GM12873 (cell line): ENCODE data around the gene TRAFD1.

ENCODE experiments used
- TF ChIP-seq, protein P1 (sequence below): IDR thresholded peaks from 2 replicates; pipeline ENCODE4 v1.5.1; 2012; ENCODE audit warnings: low read depth, mild to moderate bottlenecking, moderate library complexity, low read length, control low read depth; ENCODE audit not compliant: insufficient read depth; ENCODE audit errors: missing control alignments

The TRAFD1 gene

DNA sequence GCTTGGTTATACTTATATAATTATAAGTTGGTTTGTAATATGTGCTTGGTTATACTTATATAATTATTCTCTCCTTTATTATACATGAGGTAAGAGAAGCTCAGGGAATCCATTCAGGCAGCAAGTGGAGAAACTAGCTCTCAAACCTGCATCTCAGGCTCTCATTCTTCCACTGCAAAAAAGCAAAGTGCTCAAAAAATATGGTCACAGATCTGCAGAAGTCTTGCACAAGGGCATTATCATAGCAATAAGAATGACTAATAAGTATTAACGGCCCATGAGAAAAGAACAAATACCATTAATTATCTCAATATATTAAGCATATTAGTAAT is 476 bp upstream of the TRAFD1 start:
- TF ChIP-seq, protein P1, sequence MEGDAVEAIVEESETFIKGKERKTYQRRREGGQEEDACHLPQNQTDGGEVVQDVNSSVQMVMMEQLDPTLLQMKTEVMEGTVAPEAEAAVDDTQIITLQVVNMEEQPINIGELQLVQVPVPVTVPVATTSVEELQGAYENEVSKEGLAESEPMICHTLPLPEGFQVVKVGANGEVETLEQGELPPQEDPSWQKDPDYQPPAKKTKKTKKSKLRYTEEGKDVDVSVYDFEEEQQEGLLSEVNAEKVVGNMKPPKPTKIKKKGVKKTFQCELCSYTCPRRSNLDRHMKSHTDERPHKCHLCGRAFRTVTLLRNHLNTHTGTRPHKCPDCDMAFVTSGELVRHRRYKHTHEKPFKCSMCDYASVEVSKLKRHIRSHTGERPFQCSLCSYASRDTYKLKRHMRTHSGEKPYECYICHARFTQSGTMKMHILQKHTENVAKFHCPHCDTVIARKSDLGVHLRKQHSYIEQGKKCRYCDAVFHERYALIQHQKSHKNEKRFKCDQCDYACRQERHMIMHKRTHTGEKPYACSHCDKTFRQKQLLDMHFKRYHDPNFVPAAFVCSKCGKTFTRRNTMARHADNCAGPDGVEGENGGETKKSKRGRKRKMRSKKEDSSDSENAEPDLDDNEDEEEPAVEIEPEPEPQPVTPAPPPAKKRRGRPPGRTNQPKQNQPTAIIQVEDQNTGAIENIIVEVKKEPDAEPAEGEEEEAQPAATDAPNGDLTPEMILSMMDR = no peak

GRCh38 chr12:112126000-112126438 is 659 bp downstream of the TRAFD1 start:
- TF ChIP-seq, protein P1 = no peak

DNA sequence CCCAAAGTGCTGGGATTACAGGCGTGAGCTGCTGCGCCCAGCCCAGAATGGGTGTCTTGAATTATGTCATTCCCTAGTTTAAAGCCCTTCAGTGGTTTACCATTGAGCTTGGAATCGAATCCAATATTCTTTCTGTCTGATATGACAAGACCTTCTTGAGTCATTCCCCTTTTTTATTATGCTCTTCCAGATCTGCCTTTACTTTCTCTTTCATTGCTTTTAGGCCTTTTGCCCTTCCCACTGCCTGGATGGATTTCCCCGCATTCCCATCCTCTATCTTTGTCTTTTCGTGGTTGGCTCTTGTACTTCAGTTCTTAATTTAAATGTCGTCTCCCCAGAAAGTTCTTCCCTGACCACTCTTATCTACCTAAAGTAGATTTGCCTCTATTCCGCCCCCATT is 1.6 kb downstream of the TRAFD1 start:
- TF ChIP-seq, protein P1 = no peak

DNA sequence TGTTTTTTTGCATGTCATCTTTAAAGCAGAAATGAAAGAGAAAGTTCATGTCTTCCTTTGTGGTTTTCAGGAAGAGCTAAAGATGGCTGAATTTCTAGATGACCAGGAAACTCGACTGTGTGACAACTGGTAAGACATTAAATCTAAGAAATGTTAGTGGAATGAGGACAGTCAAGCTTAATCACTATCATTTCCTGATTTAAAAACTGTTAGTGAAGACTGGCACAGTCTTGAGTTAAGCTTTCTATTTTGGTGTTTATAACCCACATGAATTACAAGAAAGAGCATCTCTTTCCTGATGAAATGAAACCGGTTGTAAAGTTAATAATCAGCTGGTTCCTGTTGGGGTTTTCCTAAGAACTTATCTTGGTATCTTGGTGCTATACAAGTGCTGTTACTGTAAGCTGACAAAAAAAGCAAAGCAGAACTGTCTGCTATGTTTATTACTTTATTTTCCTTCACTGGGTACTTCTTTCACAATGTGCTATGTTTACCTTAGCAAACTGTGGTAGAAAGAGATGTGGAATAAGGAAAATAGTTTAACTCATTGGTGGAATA is 5.2 kb downstream of the TRAFD1 start:
- TF ChIP-seq, protein P1 = no peak

- TF ChIP-seq, protein P1 = no peak
Observed at GRCh38 chr12:112131686-112132085, 6.3 kb downstream of the TRAFD1 start.

GRCh38 chr12:112133418-112133817 is 8.1 kb downstream of the TRAFD1 start:
- TF ChIP-seq, protein P1 = no peak

DNA sequence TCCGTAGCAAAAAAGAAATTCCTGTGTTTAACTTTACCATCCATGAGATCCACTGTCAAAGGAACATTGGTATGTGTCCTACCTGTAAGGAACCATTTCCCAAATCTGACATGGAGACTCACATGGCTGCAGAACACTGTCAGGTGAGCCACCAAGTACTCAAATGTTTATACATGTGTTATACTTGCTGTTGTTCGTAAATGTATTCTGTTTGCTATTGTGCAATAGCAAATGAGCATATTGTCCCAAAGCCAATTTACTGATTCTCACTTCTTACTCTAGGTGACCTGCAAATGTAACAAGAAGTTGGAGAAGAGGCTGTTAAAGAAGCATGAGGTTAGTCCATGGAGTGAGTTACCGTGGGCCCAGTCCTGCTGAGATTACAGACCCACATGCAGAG is 9.4 kb downstream of the TRAFD1 start:
- TF ChIP-seq, protein P1 = no peak
